ENCODE data around the gene SIGLEC1.

GRCh38 chr20:3705970-3706739 is 6.2 kb downstream of the SIGLEC1 start:
- TF ChIP-seq, protein P1, sequence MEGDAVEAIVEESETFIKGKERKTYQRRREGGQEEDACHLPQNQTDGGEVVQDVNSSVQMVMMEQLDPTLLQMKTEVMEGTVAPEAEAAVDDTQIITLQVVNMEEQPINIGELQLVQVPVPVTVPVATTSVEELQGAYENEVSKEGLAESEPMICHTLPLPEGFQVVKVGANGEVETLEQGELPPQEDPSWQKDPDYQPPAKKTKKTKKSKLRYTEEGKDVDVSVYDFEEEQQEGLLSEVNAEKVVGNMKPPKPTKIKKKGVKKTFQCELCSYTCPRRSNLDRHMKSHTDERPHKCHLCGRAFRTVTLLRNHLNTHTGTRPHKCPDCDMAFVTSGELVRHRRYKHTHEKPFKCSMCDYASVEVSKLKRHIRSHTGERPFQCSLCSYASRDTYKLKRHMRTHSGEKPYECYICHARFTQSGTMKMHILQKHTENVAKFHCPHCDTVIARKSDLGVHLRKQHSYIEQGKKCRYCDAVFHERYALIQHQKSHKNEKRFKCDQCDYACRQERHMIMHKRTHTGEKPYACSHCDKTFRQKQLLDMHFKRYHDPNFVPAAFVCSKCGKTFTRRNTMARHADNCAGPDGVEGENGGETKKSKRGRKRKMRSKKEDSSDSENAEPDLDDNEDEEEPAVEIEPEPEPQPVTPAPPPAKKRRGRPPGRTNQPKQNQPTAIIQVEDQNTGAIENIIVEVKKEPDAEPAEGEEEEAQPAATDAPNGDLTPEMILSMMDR (IDR thresholded peaks at IDR 0.05; ENCODE audit: insufficient read depth, low read length) = no peak
- TF ChIP-seq SPI1 (IDR thresholded peaks at IDR 0.05; ENCODE audit: borderline replicate concordance, low read depth) (no peak), POLR2AphosphoS5 (IDR thresholded peaks at IDR 0.05; ENCODE audit: low read depth) (no peak)
- TF ChIP-seq, protein P2, sequence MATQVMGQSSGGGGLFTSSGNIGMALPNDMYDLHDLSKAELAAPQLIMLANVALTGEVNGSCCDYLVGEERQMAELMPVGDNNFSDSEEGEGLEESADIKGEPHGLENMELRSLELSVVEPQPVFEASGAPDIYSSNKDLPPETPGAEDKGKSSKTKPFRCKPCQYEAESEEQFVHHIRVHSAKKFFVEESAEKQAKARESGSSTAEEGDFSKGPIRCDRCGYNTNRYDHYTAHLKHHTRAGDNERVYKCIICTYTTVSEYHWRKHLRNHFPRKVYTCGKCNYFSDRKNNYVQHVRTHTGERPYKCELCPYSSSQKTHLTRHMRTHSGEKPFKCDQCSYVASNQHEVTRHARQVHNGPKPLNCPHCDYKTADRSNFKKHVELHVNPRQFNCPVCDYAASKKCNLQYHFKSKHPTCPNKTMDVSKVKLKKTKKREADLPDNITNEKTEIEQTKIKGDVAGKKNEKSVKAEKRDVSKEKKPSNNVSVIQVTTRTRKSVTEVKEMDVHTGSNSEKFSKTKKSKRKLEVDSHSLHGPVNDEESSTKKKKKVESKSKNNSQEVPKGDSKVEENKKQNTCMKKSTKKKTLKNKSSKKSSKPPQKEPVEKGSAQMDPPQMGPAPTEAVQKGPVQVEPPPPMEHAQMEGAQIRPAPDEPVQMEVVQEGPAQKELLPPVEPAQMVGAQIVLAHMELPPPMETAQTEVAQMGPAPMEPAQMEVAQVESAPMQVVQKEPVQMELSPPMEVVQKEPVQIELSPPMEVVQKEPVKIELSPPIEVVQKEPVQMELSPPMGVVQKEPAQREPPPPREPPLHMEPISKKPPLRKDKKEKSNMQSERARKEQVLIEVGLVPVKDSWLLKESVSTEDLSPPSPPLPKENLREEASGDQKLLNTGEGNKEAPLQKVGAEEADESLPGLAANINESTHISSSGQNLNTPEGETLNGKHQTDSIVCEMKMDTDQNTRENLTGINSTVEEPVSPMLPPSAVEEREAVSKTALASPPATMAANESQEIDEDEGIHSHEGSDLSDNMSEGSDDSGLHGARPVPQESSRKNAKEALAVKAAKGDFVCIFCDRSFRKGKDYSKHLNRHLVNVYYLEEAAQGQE (IDR thresholded peaks at IDR 0.05; ENCODE audit: insufficient replicate concordance, low read depth) = no peak
